Measurements from ENCODE around the gene FKBP4. TPM values are rescaled to one million over a fixed set of nuclear protein-coding genes. Genes with fewer than 3 reads are reported as not detected.
"Not testable (repeated sequence)": the region's sequence is repeated elsewhere in the genome, so short reads cannot be mapped to it uniquely, and the experiment has no call there.

Gene FKBP4
- total and polyA plus RNA-seq, 2 of the 8 experiments (the other 6 are each of a cell fraction or from before 2014, with no cell fraction given), result 72.6 to 243 TPM

DNA sequence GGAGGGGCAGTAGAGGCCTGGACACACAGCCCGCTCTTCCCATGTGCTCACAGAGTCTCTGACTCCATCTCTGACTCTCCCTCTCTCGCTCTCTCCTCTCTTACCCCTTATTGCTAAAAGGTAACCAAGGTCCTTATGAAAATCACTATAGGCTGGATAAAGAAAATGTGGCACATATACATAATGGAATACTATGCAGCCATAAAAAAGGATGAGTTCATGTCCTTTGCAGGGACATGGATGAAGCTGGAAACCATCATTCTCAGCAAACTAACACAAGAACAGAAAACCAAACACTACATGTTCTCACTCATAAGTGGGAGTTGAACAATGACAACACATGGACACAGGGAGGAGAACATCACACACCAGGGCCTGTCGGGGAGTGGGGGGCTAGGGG lies 24.2 kb upstream of the FKBP4 start:
- H3K4ac ChIP-seq (replicated peaks; ENCODE audit: insufficient read length, low read depth, low read length); H3K56ac ChIP-seq (replicated peaks; ENCODE audit: insufficient read length, low read depth, low read length); H3K9ac ChIP-seq (replicated peaks in 1 of 4; ENCODE audit: extremely low read depth in 1 of 4, low read depth in 3 of 4, low read length in 3 of 4); H3K14ac ChIP-seq (ENCODE audit: insufficient read length); H4K8ac ChIP-seq (ENCODE audit: extremely low read depth, insufficient read depth, low read length); H4K5ac ChIP-seq (ENCODE audit: insufficient read length, low read depth, low read length); H3K4me2 ChIP-seq (ENCODE audit: insufficient read depth in 1 of 2, low read depth in 2 of 2, low read length in 2 of 2); H2BK5ac ChIP-seq (ENCODE audit: low read depth, low read length); H3K27me3 ChIP-seq (replicated peaks in 1 of 4; ENCODE audit: control insufficient read depth in 3 of 4, extremely low read depth in 1 of 4, insufficient read depth in 3 of 4, low read length in 3 of 4); H2BK15ac ChIP-seq (ENCODE audit: low read length); H3K18ac ChIP-seq (ENCODE audit: extremely low read depth, low read length); H3K27ac ChIP-seq (ENCODE audit: low read depth, low read length); H3K4me1 ChIP-seq (replicated peaks in 1 of 4; ENCODE audit: control insufficient read depth in 3 of 4, insufficient read depth in 4 of 4, low read length in 3 of 4); H3K23ac ChIP-seq (ENCODE audit: insufficient read length); H3K36me3 ChIP-seq (ENCODE audit: control insufficient read depth in 2 of 4, insufficient read depth in 4 of 4, low read length in 3 of 4); H2AK5ac ChIP-seq (ENCODE audit: low read depth, low read length); H4K91ac ChIP-seq (replicated peaks; ENCODE audit: insufficient read length, low read length); H2BK12ac ChIP-seq (ENCODE audit: low read depth, low read length); POLR2A ChIA-PET (ENCODE audit: partially characterized antibody); H2BK20ac ChIP-seq (ENCODE audit: low read length); H3K79me2 ChIP-seq (ENCODE audit: control insufficient read depth in 1 of 2, insufficient read depth in 2 of 2, low read length in 2 of 2); FAIRE-seq; H3K4me3 ChIP-seq (ENCODE audit: extremely low read depth in 1 of 4, insufficient read depth in 2 of 4, low read depth in 3 of 4, low read length in 4 of 4); H2BK120ac ChIP-seq (replicated peaks; ENCODE audit: low read depth, low read length); H4K20me1 ChIP-seq (replicated peaks in 1 of 2; ENCODE audit: control insufficient read depth in 1 of 2, insufficient read depth in 2 of 2, low read length in 2 of 2); H3K23me2 ChIP-seq (ENCODE audit: low read depth, low read length); H3K79me1 ChIP-seq (ENCODE audit: low read depth, low read length); H3K9me3 ChIP-seq (ENCODE audit: insufficient read depth in 2 of 2, low read depth in 1 of 2, low read length in 1 of 2); DNase-seq (ENCODE audit: low read depth in 1 of 2, low spot score in 2 of 2); H2AFZ ChIP-seq (ENCODE audit: low read length): not testable (repeated sequence)
- WGBS, 2 experiments (ENCODE audit: extremely low coverage in 1 of 2, insufficient coverage in 1 of 2, insufficient read length in 1 of 2, insufficient replicate concordance in 2 of 2, low coverage in 1 of 2, low lambda C conversion rate in 2 of 2, missing lambda C conversion rate in 1 of 2), result 88% methylated on average over 3 of the region's 3 CpGs; no CpG with 5 or more reads in 1 of the 2 experiments
- CTCF ChIA-PET (ENCODE audit: partially characterized antibody), result interaction anchor here (1.1 to 1.8 kb wide), 2 partner anchors 19 to 21 kb away, joined by 5 to 7 read pairs; no protein-coding TSS in a partner anchor
